ENCODE data around the gene OSBPL9.

Gene OSBPL9

GRCh38 chr1:51616903-51617708, at the start of gene OSBPL9:
OSBPL9 (plus strand) TSS chr1:51617092; CDS start chr1:51617111, 19 bp downstream.
- DNase-seq (ENCODE audit: low read depth), result peak; percentile 69

GRCh38 chr1:51567653-51568052, 49.2 kb upstream of the OSBPL9 start:
- no peak for DNase-seq (ENCODE audit: low read depth)

- no peak for DNase-seq (ENCODE audit: low read depth)
Observed at GRCh38 chr1:51568231-51568935, 48.5 kb upstream of the OSBPL9 start.

GRCh38 chr1:51569284-51570062, 47.4 kb upstream of the OSBPL9 start:
- DNase-seq (ENCODE audit: low read depth), result peak; percentile 22

- no peak for DNase-seq (ENCODE audit: low read depth)
Observed at GRCh38 chr1:51570063-51570710, 46.7 kb upstream of the OSBPL9 start.

- no peak for DNase-seq (ENCODE audit: low read depth)
Observed at GRCh38 chr1:51572365-51572764, 44.5 kb upstream of the OSBPL9 start.

- no peak for DNase-seq (ENCODE audit: low read depth)
Observed at GRCh38 chr1:51574796-51575195, 42.1 kb upstream of the OSBPL9 start.

GRCh38 chr1:51575406-51576084, 41.3 kb upstream of the OSBPL9 start:
- no peak for DNase-seq (ENCODE audit: low read depth)

- no peak for DNase-seq (ENCODE audit: low read depth)
Observed at GRCh38 chr1:51576085-51576444, 40.8 kb upstream of the OSBPL9 start.

GRCh38 chr1:51576923-51577322, 40.0 kb upstream of the OSBPL9 start:
- DNase-seq (ENCODE audit: low read depth), result no peak

- no peak for DNase-seq (ENCODE audit: low read depth)
Observed at GRCh38 chr1:51578383-51579109, 38.3 kb upstream of the OSBPL9 start.

GRCh38 chr1:51581238-51581637, 35.7 kb upstream of the OSBPL9 start:
- no peak for DNase-seq (ENCODE audit: low read depth)

GRCh38 chr1:51583532-51583931, 33.4 kb upstream of the OSBPL9 start:
- DNase-seq (ENCODE audit: low read depth), result no peak

- no peak for DNase-seq (ENCODE audit: low read depth)
Observed at GRCh38 chr1:51584021-51584420, 32.9 kb upstream of the OSBPL9 start.

- no peak for DNase-seq (ENCODE audit: low read depth)
Observed at GRCh38 chr1:51592711-51593110, 24.2 kb upstream of the OSBPL9 start.

- DNase-seq (ENCODE audit: low read depth), result no peak
Observed at GRCh38 chr1:51594716-51595115, 22.2 kb upstream of the OSBPL9 start.

GRCh38 chr1:51600529-51600928, 16.4 kb upstream of the OSBPL9 start:
- DNase-seq (ENCODE audit: low read depth), result no peak

GRCh38 chr1:51600965-51601364, 15.9 kb upstream of the OSBPL9 start:
- no peak for DNase-seq (ENCODE audit: low read depth)

GRCh38 chr1:51605961-51606723, 10.8 kb upstream of the OSBPL9 start:
- DNase-seq (ENCODE audit: low read depth), result no peak

- no peak for DNase-seq (ENCODE audit: low read depth)
Observed at GRCh38 chr1:51607681-51608095, 9.2 kb upstream of the OSBPL9 start.

Data from stimulated activated CD8-positive, alpha-beta memory T cell treated with anti-CD3 and anti-CD28 coated beads, Interleukin-15, amount 100 ng/mL, for 1 hour (primary cell).